Activated CD4-positive, alpha-beta T cell treated with anti-CD3 and anti-CD28 coated beads, Interleukin-2, amount 50 U/mL, for 48 hours (primary cell): ENCODE results near the gene PLEKHO2.
"Not testable (repeated sequence)": the region's sequence is repeated elsewhere in the genome, so short reads cannot be mapped to it uniquely, and the experiment has no call there.

Source experiments
- DNase-seq, 2 experiments: peaks; one replicate each; pipeline ENCODE4 v3.0.0-alpha.2; 2020

PLEKHO2 gene

GRCh38 chr15:64841344-64842095, at the start of gene PLEKHO2:
Gene PLEKHO2, plus strand, starts transcription at chr15:64841915. Its CDS starts 102 bp downstream, at chr15:64842017.
- DNase-seq = peak; percentile 92 to 93

GRCh38 chr15:64792282-64792681, 49.4 kb upstream of the PLEKHO2 start:
- DNase-seq = no peak

- DNase-seq = not testable (repeated sequence)
These were observed 46.4 kb upstream of the PLEKHO2 start for GRCh38 chr15:64795299-64795698.

GRCh38 chr15:64795921-64796320, 45.8 kb upstream of the PLEKHO2 start:
- not testable (repeated sequence) for DNase-seq

GRCh38 chr15:64798905-64799304, 42.8 kb upstream of the PLEKHO2 start:
- DNase-seq = not testable (repeated sequence)

- no peak for DNase-seq
These were observed 41.2 kb upstream of the PLEKHO2 start for GRCh38 chr15:64800476-64800875.

GRCh38 chr15:64803526-64803925, 38.2 kb upstream of the PLEKHO2 start:
- no peak for DNase-seq

- DNase-seq = no peak
These were observed 37.1 kb upstream of the PLEKHO2 start for GRCh38 chr15:64804619-64805018.

- no peak for DNase-seq
These were observed 35.2 kb upstream of the PLEKHO2 start for GRCh38 chr15:64806509-64806908.

GRCh38 chr15:64807051-64807749, 34.5 kb upstream of the PLEKHO2 start:
- DNase-seq = no peak

GRCh38 chr15:64807751-64808222, 33.9 kb upstream of the PLEKHO2 start:
- DNase-seq = no peak

GRCh38 chr15:64808785-64809453, 32.8 kb upstream of the PLEKHO2 start:
- no peak for DNase-seq

- peak; percentile 78 to 85 for DNase-seq
These were observed 31.8 kb upstream of the PLEKHO2 start for GRCh38 chr15:64809649-64810496.

- no peak for DNase-seq
These were observed 31.0 kb upstream of the PLEKHO2 start for GRCh38 chr15:64810497-64811326.

GRCh38 chr15:64813075-64813474, 28.6 kb upstream of the PLEKHO2 start:
- no peak for DNase-seq

GRCh38 chr15:64814283-64814682, 27.4 kb upstream of the PLEKHO2 start:
- DNase-seq = not testable (repeated sequence)

- DNase-seq = not testable (repeated sequence)
These were observed 26.8 kb upstream of the PLEKHO2 start for GRCh38 chr15:64814965-64815364.

GRCh38 chr15:64816452-64816851, 25.3 kb upstream of the PLEKHO2 start:
- no peak for DNase-seq

GRCh38 chr15:64824929-64825430, 16.7 kb upstream of the PLEKHO2 start:
- DNase-seq = peak in 1 of 2 experiments; percentile 25

- peak; percentile 86 to 91 for DNase-seq
These were observed 16.1 kb upstream of the PLEKHO2 start, which contains the start of gene PIF1 for GRCh38 chr15:64825431-64826294. Gene PIF1, minus strand, starts transcription at chr15:64825647. Its CDS starts 1,312 bp downstream, at chr15:64824335.
